ENCODE data around the gene FOSB.
A peak's percentile ranks its signal among the peaks of the same experiment; 100 is the strongest.
"Not testable (repeated sequence)": the region's sequence is repeated elsewhere in the genome, so short reads cannot be mapped to it uniquely, and the experiment has no call there.

FOSB gene

DNA sequence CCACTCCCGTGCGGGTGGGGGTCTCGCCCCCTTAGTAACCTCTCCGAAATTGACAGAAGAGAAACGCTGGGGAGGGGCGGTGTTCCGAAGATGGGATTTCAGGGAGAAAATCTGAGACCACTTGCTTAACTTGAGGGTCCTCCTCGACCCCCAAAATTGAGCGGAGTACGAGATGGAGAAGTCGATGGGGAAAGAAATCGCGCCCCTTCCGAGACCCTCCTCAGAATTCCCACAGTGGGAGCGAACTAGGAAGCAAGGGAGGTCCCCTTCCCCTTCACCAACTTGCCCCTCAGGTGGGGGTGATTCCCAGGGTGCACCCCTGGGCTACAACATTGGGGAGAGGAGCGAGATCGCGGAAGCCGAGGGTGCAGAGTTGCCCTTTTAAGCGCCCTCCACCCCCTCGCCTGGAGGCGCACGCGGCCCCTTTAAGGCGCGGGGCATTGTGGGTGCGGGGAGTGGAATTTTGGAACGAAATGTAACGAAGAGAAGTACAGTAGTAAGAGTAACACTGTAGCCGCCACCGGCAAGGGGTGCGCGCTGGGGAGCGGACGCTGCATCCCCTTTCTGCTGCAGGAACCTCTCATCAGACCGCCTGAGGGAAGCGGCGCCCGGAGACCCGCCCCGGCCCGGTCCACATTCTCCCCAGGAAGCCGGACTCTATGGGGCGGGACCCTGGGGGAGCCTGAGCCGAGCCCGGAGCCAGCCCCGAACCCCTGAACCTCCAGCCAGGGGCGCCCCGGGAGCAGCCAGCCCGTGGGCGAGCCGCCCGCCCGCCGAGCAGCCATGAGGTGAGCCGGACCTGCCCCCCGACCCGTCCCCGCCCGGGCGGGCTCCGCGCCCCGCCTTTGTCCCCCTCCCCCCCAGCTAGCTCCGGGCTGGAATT is 39.4 kb downstream of the FOSB start, which contains the start of gene VASP:
Gene VASP (plus strand): TSS at position 491 of the 883 bp plus-strand sequence. CDS start 293 bp downstream, at position 784.
- DNase-seq, result peak; percentile 86

DNA sequence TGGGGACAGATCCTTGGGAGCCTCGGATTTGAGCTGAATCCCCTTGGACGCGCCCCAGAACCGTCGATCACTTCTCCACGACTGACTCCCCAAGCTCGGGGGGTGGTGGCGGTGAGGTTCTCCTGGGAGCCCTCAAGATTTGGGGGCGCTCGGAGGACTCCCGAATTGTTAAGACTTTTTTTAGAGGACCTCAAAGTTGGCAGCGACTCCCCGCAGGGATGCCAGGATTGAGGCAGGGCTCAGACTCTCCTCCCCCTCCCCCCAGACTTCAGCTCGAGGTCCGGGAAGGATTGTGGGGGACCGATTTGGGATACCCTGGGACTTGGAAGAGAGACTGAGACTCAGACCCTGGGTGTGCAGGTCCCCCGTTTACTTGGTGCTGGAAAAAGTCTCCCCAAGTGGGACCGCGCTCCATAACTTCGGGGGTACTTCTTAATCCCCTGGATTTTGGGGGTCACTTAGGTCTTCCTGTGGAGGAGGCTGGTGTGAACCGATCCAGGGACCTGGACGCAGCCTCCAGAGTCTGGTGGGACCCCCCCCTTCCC is 40.1 kb downstream of the FOSB start:
- DNase-seq, result no peak

DNA sequence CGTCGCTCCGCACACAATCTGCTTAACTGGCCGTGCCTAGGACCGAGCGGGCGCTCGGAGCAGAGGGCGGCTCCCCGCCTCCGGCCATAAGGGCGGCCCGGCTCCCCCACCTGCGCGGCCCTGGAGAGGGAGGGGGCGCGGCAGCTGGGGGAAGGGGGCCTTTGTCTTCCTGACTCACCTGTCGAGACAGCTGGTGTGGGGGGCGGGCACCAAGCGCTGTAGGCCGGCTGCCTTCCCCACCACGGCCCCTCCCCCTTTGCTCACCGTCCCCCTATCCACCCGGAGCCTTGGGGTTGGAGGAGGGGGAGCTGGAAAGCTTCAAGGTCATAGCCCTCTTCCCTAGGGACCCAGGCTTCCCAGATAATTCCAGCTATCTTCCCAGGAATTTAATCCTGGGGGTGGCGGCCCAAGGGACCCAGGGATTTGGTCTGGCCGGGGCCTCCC is 40.6 kb downstream of the FOSB start:
- DNase-seq, result peak; percentile 56

DNA sequence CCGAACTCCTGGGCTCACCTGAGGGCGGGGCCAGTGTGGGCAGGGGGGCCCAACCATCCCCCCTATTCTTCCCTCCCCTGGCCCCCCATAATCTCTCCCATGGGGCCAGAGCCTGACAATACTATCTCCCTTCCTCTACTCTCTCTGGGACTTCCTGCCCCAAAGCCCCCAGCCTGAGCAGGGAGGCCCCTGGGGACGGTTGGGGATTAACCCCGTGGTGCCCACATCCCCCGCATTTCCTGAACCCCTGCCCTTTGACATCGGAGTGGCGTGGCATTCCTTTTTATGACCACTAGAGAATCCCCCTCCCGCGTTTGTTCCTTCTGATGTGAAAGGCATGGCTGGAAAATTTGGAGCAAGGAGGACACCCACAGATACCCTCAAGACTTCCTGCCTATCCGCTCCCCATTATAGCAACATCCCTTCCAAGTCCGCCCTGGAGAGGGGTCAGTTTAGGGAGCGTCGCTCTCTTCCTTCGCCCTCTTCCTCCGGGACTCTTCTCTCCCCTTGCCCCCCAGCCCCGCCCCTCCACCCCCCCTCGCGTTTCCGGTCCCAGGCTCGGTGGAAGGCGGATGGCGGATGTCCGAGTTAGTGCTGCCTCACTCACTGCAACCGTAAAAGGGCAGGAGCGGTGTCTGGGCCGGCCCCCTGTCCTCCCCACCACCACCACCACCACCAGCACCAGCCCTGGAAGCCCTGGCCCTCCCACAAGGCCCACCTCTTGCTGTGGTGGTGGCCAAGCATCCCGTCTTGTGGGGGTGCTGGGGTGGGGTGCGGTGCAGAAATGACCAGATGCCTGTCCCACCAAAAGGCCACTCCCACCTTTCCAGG is 41.3 kb downstream of the FOSB start:
- DNase-seq, result peak; percentile 84

DNA sequence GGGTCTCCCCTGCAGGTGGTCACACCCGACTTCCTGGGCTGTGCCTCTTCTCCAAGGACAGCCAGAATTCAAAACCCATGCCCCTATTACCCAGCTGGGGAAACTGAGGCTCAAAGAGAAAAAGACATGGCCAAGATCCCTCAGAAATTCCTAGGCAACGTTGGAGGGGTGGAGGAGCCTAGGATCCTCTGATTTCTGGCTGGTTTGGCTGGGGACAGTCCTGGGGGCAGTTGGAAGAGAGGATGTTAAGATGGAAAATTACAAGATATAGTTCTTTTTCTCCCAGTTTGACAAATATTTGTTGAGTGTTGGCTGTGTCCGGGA is 41.9 kb downstream of the FOSB start:
- DNase-seq, result no peak

DNA sequence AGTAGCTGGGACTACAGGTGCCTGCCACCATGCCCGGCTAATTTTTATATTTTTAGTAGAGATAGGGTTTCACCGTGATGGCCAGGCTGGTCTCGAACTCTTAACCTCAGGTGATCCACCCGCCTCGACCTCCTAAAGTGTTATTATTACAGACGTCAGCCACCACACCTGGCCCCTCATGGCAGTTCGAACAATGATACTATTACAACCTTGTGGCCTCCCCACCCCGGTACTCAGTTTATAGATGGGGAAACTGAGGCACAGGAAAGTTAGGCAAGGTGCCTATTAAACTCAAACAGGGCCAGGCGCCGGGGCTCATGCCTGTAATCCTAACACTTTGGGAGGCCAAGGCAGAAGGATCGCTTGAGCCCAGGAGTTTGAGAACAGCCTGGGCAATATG is 42.6 kb downstream of the FOSB start:
- DNase-seq, result not testable (repeated sequence)

DNA sequence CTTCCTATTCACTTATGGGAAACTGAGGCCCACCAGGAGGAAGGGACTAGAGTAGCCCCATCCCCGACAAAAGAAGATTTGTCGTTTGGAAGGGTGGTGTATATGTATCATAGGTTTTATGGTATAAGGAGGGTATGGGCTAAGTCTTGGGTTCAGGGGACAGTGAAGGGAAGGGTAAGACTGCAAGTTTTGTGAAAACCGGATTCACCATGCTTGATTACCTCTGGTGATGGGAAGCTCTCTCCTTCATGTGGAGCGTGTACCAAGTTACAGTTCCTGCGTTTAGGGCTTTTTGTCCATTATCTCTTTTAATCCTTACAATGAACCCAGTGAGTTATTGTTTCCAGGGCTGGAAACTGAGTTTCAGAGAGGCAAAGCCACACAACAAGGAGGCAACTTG is 43.3 kb downstream of the FOSB start:
- DNase-seq, result no peak

DNA sequence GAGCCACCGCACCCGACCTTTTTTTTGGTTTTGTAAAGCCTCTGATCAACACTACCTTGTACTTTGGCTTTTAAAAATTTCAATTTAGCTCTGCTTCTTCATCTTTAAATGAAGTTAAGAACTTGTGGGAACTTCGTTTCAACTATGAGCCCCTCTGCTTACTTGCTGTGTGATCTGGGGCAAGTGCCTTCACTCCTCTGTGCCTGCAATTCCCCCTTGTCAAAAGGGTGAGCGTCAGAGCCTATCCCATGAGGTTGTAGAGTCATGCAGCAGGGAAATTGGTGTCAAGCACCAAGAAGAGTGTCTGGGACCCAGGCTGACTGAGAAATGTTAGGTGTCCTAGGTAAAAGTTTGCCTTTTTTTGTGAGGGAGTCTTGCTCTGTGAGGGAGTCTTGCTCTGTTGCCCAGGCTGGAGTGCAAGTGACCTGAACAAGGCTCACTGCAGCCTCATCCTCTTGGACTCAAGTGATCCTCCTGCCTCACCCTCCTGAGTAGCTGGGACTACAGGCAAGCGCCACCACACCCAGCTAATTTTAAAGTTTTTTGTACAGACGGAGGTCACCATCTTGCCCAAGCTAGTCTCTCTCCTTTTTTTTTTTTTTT is 45.2 kb downstream of the FOSB start:
- no peak for DNase-seq

DNA sequence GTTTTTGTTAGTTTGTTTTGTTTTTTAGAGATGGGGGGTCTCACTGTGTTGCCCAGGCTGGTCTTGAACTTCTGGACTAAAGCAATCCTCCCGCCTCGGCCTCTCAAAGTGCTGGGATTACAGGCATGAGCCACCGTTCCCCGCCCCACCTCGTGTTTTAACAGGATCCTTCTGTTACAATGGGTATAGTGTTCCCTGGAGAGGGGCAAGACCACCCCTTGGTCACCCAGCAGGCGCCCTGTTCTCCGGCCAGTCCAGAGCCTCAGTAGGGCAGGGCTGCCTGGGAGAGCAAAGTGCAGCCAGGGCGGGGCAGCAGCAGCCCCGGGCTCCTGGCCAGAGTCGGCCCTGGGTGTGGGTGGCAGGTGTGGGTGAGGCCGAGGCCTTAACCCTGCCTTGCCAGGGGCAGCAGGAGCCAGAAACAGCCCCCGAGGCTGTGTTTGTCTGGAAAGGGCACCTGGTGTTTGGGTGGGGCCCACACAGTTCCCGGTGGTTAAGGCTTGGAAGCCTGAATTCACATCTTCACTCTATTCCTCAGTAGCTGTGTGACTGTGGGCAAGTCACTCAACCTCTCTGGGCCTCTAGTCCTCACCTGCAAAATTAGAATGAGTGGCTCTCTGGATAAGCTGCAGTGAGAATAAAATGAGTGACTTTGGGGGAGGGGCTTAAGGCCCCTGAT is 46.7 kb downstream of the FOSB start:
- DNase-seq, result no peak

DNA sequence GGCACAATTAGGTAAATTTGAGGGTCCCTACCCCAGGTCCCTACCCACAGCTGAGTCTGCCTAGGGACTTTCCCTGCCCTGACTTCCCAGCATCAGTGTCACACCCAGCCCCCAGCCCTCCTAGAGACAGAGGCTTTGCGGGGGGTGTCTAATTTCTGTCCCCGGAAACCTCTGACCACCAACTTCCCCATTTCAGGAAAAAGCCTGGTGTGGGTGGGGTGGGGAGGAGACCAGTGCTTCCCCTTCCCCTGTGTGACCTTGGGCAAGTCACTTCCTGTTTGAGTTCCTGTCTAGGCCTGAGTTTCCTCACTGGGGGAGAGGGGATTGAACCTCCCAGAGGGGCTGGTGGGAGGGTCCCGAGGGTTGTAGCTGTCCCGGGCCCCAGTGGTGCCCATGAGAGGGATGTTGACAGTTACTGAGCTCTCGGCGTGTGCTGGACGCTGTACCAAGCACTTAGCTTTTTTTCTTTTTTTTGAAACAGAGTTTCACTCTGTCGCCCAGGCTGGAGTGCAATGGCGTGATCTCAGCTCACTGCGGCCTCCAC is 47.4 kb downstream of the FOSB start:
- DNase-seq, result no peak

DNA sequence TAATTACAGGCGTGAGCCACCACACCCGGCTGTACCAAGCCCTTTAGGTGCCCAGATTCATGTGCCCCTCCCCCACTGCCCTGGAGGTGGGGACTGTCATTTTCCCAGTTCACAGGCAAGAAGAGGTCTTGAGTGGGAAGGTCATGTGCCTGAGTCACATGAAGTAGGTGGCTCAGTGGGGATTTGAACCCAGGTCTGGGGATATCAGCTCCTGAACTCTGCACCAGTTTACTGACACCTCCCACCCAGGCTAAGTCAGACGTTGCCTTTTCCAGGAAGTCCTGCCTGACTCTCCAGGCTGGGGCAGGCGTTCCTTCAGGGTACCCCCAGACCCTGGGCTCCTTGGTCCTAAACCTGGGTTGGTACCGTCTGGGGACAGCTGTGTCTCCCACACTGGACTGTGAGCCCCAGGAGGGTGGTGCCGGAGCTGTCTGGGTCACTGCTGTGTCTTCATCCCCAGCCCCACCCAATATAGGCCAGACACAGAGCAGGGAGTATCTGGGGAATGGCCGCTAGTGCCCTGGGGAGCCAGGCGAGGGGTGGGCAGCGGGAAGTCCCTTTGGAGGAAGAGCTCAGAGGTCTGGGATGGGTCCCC is 48.1 kb downstream of the FOSB start:
- DNase-seq, result no peak

DNA sequence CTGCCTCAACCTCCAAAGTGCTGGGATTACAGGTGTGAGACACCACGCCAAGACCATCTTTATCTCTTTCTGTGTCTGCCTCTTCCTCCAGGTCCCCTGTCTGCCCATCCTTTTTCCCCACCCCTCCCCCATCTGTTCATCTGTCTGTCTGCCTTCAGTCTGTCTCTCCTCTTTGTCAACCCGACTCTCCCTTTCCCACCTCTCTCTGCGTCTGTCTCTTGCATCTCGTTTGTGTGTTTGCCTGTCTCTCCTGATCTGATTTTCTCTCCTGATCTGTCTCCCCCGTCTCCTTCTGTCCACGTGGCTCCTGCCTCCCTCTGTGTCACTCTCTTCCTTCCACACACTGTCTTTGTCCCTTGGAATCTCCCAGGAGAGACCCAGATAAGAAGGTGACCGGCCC is 49.4 kb downstream of the FOSB start:
- DNase-seq, result no peak

DNA sequence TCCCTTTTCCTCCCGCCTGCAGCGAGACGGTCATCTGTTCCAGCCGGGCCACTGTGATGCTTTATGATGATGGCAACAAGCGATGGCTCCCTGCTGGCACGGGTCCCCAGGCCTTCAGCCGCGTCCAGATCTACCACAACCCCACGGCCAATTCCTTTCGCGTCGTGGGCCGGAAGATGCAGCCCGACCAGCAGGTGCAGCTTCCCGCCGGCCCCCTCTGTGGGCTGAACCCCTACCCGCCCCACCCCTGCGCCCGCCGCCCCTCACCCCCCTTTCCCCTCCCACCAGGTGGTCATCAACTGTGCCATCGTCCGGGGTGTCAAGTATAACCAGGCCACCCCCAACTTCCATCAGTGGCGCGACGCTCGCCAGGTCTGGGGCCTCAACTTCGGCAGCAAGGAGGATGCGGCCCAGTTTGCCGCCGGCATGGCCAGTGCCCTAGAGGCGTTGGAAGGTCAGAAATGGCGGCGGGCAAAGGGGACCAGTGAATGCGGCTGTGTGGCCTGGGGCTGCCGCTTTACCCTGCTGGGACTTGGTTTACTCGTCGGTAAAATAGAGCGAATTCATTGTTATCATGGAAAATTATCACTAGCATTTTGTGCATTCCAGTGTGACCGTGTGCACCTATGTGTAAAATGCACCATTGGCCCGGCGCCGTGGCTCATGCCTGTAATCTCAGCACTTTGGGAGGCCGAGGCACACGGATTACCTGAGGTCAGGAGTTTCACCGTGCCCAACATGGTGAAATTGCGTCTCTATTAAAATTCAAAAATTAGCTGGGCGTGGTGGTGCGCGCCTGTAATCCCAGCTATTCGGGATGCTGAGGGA is 50.1 kb downstream of the FOSB start:
- DNase-seq, result no peak

DNA sequence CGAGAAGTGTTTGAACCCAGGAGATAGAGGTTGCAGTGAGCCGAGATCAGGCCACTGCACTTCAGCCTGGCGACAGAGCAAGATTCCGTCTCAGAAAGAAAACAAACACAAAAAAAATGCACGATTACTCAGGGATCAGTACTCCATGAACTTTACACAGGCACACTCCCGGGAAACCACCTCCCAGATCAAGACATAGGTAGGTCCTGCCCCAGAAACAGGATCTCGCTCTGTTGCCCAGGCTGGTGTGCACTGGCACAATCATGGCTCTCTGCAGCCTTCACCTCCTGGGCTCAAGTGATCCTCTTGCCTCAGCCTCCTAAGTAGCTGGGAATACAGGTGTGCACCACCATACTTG is 50.7 kb downstream of the FOSB start:
- no peak for DNase-seq

DNA sequence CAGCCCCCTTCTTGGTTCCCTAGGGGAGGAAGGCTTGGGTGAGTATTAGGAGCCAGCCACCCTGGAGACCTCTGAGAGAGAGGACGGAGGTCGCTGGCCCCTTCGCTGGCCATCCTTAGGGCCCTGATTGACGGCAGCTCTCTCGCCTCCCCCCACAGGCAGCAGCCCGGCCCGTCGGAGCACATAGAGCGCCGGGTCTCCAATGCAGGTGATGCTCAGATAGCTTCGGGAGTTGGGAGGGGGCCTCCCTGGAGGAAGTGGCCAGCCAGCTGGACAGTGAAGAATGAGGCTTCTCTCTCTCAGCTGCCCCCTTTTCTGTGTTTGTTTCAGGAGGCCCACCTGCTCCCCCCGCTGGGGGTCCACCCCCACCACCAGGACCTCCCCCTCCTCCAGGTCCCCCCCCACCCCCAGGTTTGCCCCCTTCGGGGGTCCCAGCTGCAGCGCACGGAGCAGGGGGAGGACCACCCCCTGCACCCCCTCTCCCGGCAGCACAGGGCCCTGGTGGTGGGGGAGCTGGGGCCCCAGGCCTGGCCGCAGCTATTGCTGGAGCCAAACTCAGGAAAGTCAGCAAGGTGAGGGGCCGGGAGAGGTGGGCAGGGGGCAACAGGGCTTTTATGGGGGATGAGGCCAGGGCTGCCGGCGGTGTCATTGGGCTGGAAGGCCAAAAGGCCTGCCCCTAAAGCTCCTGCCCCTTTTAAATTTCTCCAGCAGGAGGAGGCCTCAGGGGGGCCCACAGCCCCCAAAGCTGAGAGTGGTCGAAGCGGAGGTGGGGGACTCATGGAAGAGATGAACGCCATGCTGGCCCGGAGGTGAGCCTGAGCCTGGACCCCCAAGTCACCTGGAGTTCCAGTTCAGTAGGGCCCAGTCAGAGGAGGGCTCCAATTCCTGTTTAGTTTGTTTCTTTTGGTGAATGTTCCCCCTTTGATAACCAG is 54.5 kb downstream of the FOSB start:
- DNase-seq, result no peak

DNA sequence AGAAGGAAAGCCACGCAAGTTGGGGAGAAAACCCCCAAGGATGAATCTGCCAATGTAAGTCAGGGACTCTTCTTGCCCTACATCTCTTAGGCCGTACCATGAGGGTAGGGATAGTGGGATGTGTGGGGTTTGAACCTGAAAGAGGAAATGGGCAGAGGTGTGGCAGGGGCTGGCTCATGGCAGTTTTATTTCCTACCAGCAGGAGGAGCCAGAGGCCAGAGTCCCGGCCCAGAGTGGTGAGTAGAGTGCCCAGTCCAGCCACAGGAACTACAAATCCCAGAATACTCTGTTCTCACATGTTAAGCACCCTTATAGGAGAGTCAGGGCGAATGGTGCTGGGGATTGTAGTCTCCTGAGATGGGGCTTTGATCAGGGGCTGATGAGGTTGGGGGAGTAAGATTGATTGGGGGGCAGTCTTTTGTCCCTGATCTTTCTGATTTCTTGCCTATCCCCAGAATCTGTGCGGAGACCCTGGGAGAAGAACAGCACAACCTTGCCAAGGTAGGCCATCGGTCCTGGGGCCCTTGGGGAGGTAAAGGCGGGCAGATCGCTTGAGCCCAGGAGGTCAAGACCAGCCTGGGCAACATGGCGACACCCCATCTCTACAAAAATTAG is 56.0 kb downstream of the FOSB start:
- DNase-seq, result peak; percentile 83

DNA sequence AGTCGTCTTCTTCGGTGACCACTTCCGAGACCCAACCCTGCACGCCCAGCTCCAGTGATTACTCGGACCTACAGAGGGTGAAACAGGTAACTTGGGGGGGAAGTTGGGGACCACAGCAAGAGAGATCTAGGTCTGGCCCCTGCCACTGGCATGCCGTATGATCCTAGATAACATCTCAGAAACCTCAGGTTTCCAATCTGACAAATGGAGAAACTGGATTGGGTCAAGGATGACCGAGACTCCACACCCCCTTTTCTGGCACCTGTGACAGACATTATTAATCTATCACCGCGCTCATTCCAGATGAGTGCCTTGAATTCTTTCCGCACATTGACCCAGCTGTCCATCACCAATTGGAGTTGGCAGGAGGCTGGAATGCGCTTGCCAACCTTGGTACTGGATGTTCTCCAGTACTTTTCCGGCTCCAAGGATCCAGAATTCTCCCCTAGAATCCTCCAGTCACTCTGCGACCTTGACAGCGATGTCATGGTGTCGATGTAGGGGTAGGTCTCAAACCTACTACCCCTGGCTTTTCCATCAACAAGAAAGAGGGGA is 56.9 kb downstream of the FOSB start:
- no peak for DNase-seq
